ENCODE results near the gene DISC1.

DNA sequence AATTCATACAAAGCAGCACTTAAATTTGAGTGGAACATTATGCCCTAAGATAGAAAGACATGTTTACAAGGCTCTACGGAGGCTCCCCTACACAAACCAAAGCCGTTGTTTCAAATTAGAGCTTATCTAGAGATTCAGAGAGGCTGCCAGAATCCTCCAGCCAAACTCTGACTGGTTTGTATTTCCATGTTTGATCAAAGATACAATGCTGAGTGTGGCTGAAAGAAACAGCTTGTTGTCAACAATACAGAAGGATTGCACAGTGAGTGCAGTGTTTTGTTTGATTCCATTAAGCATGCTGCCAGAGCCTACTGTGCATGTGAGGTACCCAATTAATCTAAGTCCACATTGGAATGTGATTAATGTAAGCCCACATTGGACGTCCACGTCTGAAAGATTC lies 402.7 kb downstream of the DISC1 start:
- TF ChIP-seq, protein P1, sequence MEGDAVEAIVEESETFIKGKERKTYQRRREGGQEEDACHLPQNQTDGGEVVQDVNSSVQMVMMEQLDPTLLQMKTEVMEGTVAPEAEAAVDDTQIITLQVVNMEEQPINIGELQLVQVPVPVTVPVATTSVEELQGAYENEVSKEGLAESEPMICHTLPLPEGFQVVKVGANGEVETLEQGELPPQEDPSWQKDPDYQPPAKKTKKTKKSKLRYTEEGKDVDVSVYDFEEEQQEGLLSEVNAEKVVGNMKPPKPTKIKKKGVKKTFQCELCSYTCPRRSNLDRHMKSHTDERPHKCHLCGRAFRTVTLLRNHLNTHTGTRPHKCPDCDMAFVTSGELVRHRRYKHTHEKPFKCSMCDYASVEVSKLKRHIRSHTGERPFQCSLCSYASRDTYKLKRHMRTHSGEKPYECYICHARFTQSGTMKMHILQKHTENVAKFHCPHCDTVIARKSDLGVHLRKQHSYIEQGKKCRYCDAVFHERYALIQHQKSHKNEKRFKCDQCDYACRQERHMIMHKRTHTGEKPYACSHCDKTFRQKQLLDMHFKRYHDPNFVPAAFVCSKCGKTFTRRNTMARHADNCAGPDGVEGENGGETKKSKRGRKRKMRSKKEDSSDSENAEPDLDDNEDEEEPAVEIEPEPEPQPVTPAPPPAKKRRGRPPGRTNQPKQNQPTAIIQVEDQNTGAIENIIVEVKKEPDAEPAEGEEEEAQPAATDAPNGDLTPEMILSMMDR (conservative IDR thresholded peaks at IDR 0.05 in 1 of 2, IDR thresholded peaks at IDR 0.05 in 1 of 2; ENCODE audit: extremely low read depth in 1 of 2, insufficient read depth in 1 of 2, low read depth in 1 of 2, low read length in 2 of 2) = no peak
- no peak for TF ChIP-seq EZH2 (IDR thresholded peaks at IDR 0.05; ENCODE audit: borderline replicate concordance, low read length)
